ENCODE measurements around the gene MST1R. TPM values are rescaled to one million over a fixed set of nuclear protein-coding genes. Genes with fewer than 3 reads are reported as not detected.
A peak's percentile ranks its signal among the peaks of the same experiment; 100 is the strongest.

The MST1R gene
- 1 to 10 TPM in 4 of 5 donors, under 1 TPM in 1; 0.59 to 1.6 (median 1.3) TPM for total RNA-seq
- total RNA-seq (2013): 0.37 TPM
- total RNA-seq: 0.16 to 1.4 (median 0.57) reads per million in 29 experiments

GRCh38 chr3:49903451-49904424, at the start of gene MST1R:
MST1R (minus strand) TSS chr3:49903873; CDS start chr3:49903609, 264 bp downstream.
- no peaks in the 10 kb centered on the region for H3K27me3 Mint-ChIP-seq
- ChIA-PET CTCF (no interaction called here), POLR2A (interaction anchor here in 1 of 2 donors (0.7 kb wide), 1 partner anchor 1481 kb away, joined by 4 read pairs; the partner anchor contains the start of gene MANF)
- Histone ChIP-seq H3K27me3 (replicated peaks in 1 of 2; ENCODE audit: control insufficient read depth in 2 of 2, extremely low read depth in 1 of 2, insufficient read depth in 2 of 2, low read length in 1 of 2) (no peaks in the 10 kb centered on the region), H3K36me3 (ENCODE audit: control insufficient read depth in 2 of 2, extremely low read depth in 1 of 2, insufficient read depth in 1 of 2, low read length in 1 of 2) (peaks cover 0 to 7% of the 10 kb centered on the region in 2 donors), H3K4me3 (ENCODE audit: control insufficient read depth in 1 of 2, extremely low read depth in 1 of 2, low read length in 1 of 2) (peak within 1 kb of the TSS; percentile 41 to 49), H3K27ac (ENCODE audit: low read length) (peak within 1 kb of the TSS; percentile 38), H3K4me1 (ENCODE audit: control insufficient read depth in 1 of 2, extremely low read depth in 1 of 2, insufficient read depth in 2 of 2, low read length in 2 of 2) (peaks cover 13 to 37% of the 10 kb centered on the region in 2 experiments), H3K9me3 (no peaks in the 10 kb centered on the region)
- ATAC-seq (replicated peaks in 1 of 4) (peak; percentile 98 to 100 (median 98)), DNase-seq (peak; percentile 61 to 90 (median 78))
- H3K4me3 Mint-ChIP-seq: peak within 1 kb of the TSS; percentile 74 to 80 (median 77)
- peaks cover 21 to 36% (median 30%) of the 10 kb centered on the region in 3 donors for H3K4me1 Mint-ChIP-seq
- H3K9me3 Mint-ChIP-seq: no peaks in the 10 kb centered on the region
- H3K36me3 Mint-ChIP-seq: no peaks in the 10 kb centered on the region
- WGBS (ENCODE audit: insufficient coverage): 42% methylated on average over 52 of the region's 65 CpGs
- peak within 1 kb of the TSS; percentile 84 to 87 for H3K27ac Mint-ChIP-seq

- no peaks in the 10 kb centered on the region for H3K36me3 ChIP-seq (ENCODE audit: control insufficient read depth in 2 of 2, extremely low read depth in 1 of 2, insufficient read depth in 1 of 2, low read length in 1 of 2)
- 100% methylated on average over 1 of the region's 6 CpGs for WGBS (ENCODE audit: insufficient coverage)
- POLR2A ChIA-PET: interaction anchor here (0.7 kb wide), 2 partner anchors 117 to 1031 kb away, joined by 6 to 7 read pairs; no protein-coding TSS in a partner anchor
Observed at GRCh38 chr3:49952924-49953323, 49.3 kb upstream of the MST1R start.

GRCh38 chr3:49942651-49943050, 39.0 kb upstream of the MST1R start:
- Histone ChIP-seq H3K27ac (ENCODE audit: low read length) (no peak overlapping the region), H3K27me3 (replicated peaks in 1 of 2; ENCODE audit: control insufficient read depth in 2 of 2, extremely low read depth in 1 of 2, insufficient read depth in 2 of 2, low read length in 1 of 2) (no peaks in the 10 kb centered on the region), H3K36me3 (ENCODE audit: control insufficient read depth in 2 of 2, extremely low read depth in 1 of 2, insufficient read depth in 1 of 2, low read length in 1 of 2) (peaks cover 0 to 9% of the 10 kb centered on the region in 2 donors), H3K9me3 (no peaks in the 10 kb centered on the region), H3K4me3 (ENCODE audit: control insufficient read depth in 1 of 2, extremely low read depth in 1 of 2, low read length in 1 of 2) (no peak overlapping the region), H3K4me1 (ENCODE audit: control insufficient read depth in 1 of 2, extremely low read depth in 1 of 2, insufficient read depth in 2 of 2, low read length in 2 of 2) (peaks cover 7 to 31% of the 10 kb centered on the region in 2 experiments)
- H3K27me3 Mint-ChIP-seq: no peaks in the 10 kb centered on the region
- WGBS (ENCODE audit: insufficient coverage): 52% methylated on average over 2 of the region's 2 CpGs
- no peaks in the 10 kb centered on the region for H3K9me3 Mint-ChIP-seq
- CTCF ChIA-PET: no interaction called here
- H3K4me3 Mint-ChIP-seq: peak overlapping the region in 2 of 3 donors; percentile 44 to 56
- ATAC-seq (replicated peaks in 1 of 4): no peak
- H3K4me1 Mint-ChIP-seq: peaks cover 37 to 56% (median 49%) of the 10 kb centered on the region in 3 donors
- POLR2A ChIA-PET: no interaction called here
- H3K36me3 Mint-ChIP-seq: peaks cover 20% of the 10 kb centered on the region
- H3K27ac Mint-ChIP-seq: peak overlapping the region in 1 of 2 donors; percentile 10
- DNase-seq: no peak

More at GRCh38 chr3:49952924-49953323, 49.3 kb upstream of the MST1R start:
- Mint-ChIP-seq H3K27me3 (no peaks in the 10 kb centered on the region), H3K36me3 (peaks cover 6% of the 10 kb centered on the region), H3K4me3 (no peak overlapping the region), H3K4me1 (peaks cover 32 to 40% (median 34%) of the 10 kb centered on the region in 3 donors), H3K27ac (no peak overlapping the region), H3K9me3 (no peaks in the 10 kb centered on the region)
- Histone ChIP-seq H3K4me1 (ENCODE audit: control insufficient read depth in 1 of 2, extremely low read depth in 1 of 2, insufficient read depth in 2 of 2, low read length in 2 of 2) (peaks cover 0 to 16% of the 10 kb centered on the region in 2 experiments), H3K27ac (ENCODE audit: low read length) (no peak overlapping the region), H3K27me3 (replicated peaks in 1 of 2; ENCODE audit: control insufficient read depth in 2 of 2, extremely low read depth in 1 of 2, insufficient read depth in 2 of 2, low read length in 1 of 2) (no peaks in the 10 kb centered on the region), H3K9me3 (no peaks in the 10 kb centered on the region), H3K4me3 (ENCODE audit: control insufficient read depth in 1 of 2, extremely low read depth in 1 of 2, low read length in 1 of 2) (no peak overlapping the region)
- DNase-seq (no peak), ATAC-seq (replicated peaks in 1 of 4) (no peak)
- CTCF ChIA-PET: interaction anchor here (0.7 kb wide), 2 partner anchors 37 to 564 kb away, joined by 5 to 7 read pairs; no protein-coding TSS in a partner anchor

DNA sequence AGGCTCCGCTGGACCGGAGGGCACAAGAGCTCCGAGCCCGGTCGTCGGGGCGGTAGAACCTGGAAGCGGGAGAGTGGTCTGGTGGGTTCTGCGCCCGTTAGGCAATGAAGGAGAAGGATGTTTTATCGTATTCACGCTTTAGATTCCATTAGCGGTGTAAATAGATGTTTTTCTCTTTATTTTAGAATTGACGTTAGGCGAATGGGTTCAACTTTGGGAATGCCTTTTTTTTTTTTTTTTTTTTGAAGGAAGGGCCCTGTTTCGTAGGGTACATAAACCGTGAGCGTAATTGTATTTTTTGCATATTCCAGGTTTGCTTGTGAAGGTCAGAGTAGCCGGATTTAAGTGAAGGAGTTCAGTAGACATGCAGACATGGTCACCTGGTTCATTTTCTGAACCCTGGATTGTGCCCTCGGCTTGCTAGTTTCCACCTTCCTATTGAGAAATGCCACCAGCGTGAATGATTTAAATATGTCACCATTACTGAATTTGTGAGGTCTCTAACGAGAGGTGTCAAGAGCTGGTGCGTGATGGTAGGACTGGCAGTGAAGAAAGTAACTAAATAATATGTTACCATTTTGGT, 37.1 kb upstream of the MST1R start:
- Histone ChIP-seq H3K4me3 (ENCODE audit: control insufficient read depth in 1 of 2, extremely low read depth in 1 of 2, low read length in 1 of 2) (peak overlapping the region; percentile 91 to 94), H3K9me3 (no peaks in the 10 kb centered on the region), H3K27me3 (replicated peaks in 1 of 2; ENCODE audit: control insufficient read depth in 2 of 2, extremely low read depth in 1 of 2, insufficient read depth in 2 of 2, low read length in 1 of 2) (no peaks in the 10 kb centered on the region), H3K36me3 (ENCODE audit: control insufficient read depth in 2 of 2, extremely low read depth in 1 of 2, insufficient read depth in 1 of 2, low read length in 1 of 2) (peaks cover 0 to 9% of the 10 kb centered on the region in 2 donors), H3K4me1 (ENCODE audit: control insufficient read depth in 1 of 2, extremely low read depth in 1 of 2, insufficient read depth in 2 of 2, low read length in 2 of 2) (peaks cover 7 to 27% of the 10 kb centered on the region in 2 experiments), H3K27ac (ENCODE audit: low read length) (peak overlapping the region; percentile 94)
- H3K4me1 Mint-ChIP-seq: peaks cover 28 to 41% (median 39%) of the 10 kb centered on the region in 3 donors
- ATAC-seq (replicated peaks in 1 of 4) (no peak), DNase-seq (peak in 1 of 35 experiments; percentile 11)
- WGBS (ENCODE audit: insufficient coverage): 0% methylated on average over 10 of the region's 23 CpGs
- no peaks in the 10 kb centered on the region for H3K9me3 Mint-ChIP-seq
- no peaks in the 10 kb centered on the region for H3K27me3 Mint-ChIP-seq
- peaks cover 10% of the 10 kb centered on the region for H3K36me3 Mint-ChIP-seq
- ChIA-PET POLR2A (interaction anchor here (0.6 to 0.7 kb wide), 3 partner anchors 14 to 296 kb away, joined by 4 to 7 read pairs (median 5); no protein-coding TSS in a partner anchor), CTCF (interaction anchor here in 1 of 2 donors (0.6 to 1.5 kb wide), 2 partner anchors 11 to 397 kb away, joined by 6 to 7 read pairs; partner anchors contain the start of gene MON1A)
- peak overlapping the region; percentile 94 to 97 for H3K27ac Mint-ChIP-seq
- peak overlapping the region; percentile 95 to 99 (median 98) for H3K4me3 Mint-ChIP-seq

GRCh38 chr3:49939858-49940666, 36.4 kb upstream of the MST1R start, which contains the start of gene RBM6:
RBM6 (plus strand) TSS chr3:49940150; CDS start chr3:49962642, 22,492 bp downstream.
- H3K36me3 Mint-ChIP-seq: peaks cover 7% of the 10 kb centered on the region
- H3K4me3 ChIP-seq (ENCODE audit: control insufficient read depth in 1 of 2, extremely low read depth in 1 of 2, low read length in 1 of 2): peak within 1 kb of the TSS; percentile 91 to 94
- DNase-seq (peak; percentile 85 to 97 (median 93)), ATAC-seq (replicated peaks in 1 of 4) (peak; percentile 96 to 98 (median 98))
- H3K9me3 ChIP-seq: no peaks in the 10 kb centered on the region
- ChIA-PET CTCF (interaction anchor here in 1 of 2 donors (0.6 to 1.5 kb wide), 2 partner anchors 10 to 397 kb away, joined by 6 to 7 read pairs; partner anchors contain the start of gene MON1A), POLR2A (interaction anchor here (0.6 to 1.2 kb wide), 5 partner anchors 10 to 1560 kb away, joined by 4 to 7 read pairs (median 4); partner anchors contain the start of gene MON1A (in 2 of the 2))
- H3K4me3 Mint-ChIP-seq: peak within 1 kb of the TSS; percentile 95 to 99 (median 98)
- peaks cover 28 to 38% (median 36%) of the 10 kb centered on the region in 3 donors for H3K4me1 Mint-ChIP-seq
- no peaks in the 10 kb centered on the region for H3K27me3 Mint-ChIP-seq
- peaks cover 7 to 27% of the 10 kb centered on the region in 2 experiments for H3K4me1 ChIP-seq (ENCODE audit: control insufficient read depth in 1 of 2, extremely low read depth in 1 of 2, insufficient read depth in 2 of 2, low read length in 2 of 2)
- H3K9me3 Mint-ChIP-seq: no peaks in the 10 kb centered on the region
- H3K36me3 ChIP-seq (ENCODE audit: control insufficient read depth in 2 of 2, extremely low read depth in 1 of 2, insufficient read depth in 1 of 2, low read length in 1 of 2): peaks cover 0 to 5% of the 10 kb centered on the region in 2 donors
- no peaks in the 10 kb centered on the region for H3K27me3 ChIP-seq (replicated peaks in 1 of 2; ENCODE audit: control insufficient read depth in 2 of 2, extremely low read depth in 1 of 2, insufficient read depth in 2 of 2, low read length in 1 of 2)
- peak within 1 kb of the TSS; percentile 94 for H3K27ac ChIP-seq (ENCODE audit: low read length)
- H3K27ac Mint-ChIP-seq: peak within 1 kb of the TSS; percentile 94 to 97
- under 1% methylated on average over 72 of the region's 74 CpGs for WGBS (ENCODE audit: insufficient coverage)

All from T-cell (primary cell).